Fibroblast of villous mesenchyme (primary cell): ENCODE results near the gene PTPRM. TPM values are rescaled to one million over a fixed set of nuclear protein-coding genes. Genes with fewer than 3 reads are reported as not detected.

Experiments
- DNase-seq: peaks from one replicate; pipeline ENCODE4 v3.0.0-alpha.2; 2010; ENCODE audit warnings: low read depth
- H3K4me3 ChIP-seq: 2 replicates; pipeline ENCODE4 v1.5.1; 2011; ENCODE audit warnings: low read depth, mild to moderate bottlenecking, low read length
- total RNA-seq: library from RNA; depleted of rRNA; stranded (reverse); fragments of >200 nt; gene quantifications from 2 replicates; pipeline ENCODE4 v1.2.3, GENCODE V29; 2012
- TF ChIP-seq, protein P1 (sequence below): IDR thresholded peaks from 2 replicates; pipeline ENCODE4 v1.5.1; 2012; ENCODE audit warnings: low read depth, mild to moderate bottlenecking, low read length; ENCODE audit not compliant: insufficient read depth

Gene PTPRM
- total RNA-seq, 1 donor, result 56.1 TPM

DNA sequence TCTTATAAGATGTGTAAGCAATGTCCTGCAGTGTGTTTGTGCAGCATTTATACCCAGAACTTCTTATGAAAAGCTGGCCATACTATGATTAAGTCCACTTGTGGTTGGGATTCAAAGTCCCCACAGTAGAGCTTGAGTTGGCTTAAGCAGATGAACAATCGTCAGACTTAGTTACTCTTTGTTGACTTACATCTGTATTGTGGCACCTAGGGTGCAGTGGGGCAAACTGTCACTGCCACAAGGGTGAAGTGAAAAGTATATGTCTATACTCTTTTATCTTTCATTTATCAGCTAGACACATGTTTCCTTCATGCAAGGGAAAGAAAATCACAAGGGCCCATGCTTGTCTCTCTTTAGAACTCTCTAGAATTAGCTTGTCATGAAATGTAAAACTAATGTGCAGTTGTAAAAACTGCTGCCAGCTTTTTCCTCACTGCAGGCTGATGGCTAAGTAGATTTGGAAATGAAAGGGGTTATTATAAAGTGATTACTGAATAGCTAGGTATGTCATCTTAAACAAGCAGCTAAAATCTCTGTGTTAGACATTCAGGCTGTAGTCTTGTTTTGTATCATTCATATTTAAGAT is 474.5 kb downstream of the PTPRM start:
- TF ChIP-seq, protein P1, sequence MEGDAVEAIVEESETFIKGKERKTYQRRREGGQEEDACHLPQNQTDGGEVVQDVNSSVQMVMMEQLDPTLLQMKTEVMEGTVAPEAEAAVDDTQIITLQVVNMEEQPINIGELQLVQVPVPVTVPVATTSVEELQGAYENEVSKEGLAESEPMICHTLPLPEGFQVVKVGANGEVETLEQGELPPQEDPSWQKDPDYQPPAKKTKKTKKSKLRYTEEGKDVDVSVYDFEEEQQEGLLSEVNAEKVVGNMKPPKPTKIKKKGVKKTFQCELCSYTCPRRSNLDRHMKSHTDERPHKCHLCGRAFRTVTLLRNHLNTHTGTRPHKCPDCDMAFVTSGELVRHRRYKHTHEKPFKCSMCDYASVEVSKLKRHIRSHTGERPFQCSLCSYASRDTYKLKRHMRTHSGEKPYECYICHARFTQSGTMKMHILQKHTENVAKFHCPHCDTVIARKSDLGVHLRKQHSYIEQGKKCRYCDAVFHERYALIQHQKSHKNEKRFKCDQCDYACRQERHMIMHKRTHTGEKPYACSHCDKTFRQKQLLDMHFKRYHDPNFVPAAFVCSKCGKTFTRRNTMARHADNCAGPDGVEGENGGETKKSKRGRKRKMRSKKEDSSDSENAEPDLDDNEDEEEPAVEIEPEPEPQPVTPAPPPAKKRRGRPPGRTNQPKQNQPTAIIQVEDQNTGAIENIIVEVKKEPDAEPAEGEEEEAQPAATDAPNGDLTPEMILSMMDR, result no peak
- DNase-seq, result no peak
- no peak overlapping the region for H3K4me3 ChIP-seq

DNA sequence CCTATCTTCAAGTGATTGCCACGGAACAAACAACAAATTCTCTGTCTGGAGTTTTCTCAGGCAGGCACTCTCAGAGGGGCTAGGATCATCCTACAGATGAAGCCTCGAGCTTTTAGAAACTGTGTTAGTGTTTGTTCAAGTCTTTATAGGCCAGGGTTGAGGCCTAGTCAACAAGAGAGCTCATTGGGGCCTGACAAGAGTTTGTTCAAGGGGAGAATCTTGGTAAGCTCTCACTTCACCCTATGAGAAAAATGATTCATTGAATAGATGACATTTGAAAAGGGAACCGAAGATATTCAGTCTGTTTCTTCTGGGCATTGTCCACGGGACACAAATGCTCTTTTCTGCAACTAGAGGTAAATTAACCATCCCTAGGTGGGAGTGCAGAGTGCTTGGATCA is 476.9 kb downstream of the PTPRM start:
- no peak overlapping the region for H3K4me3 ChIP-seq
- DNase-seq, result no peak
- TF ChIP-seq, protein P1, result no peak

DNA sequence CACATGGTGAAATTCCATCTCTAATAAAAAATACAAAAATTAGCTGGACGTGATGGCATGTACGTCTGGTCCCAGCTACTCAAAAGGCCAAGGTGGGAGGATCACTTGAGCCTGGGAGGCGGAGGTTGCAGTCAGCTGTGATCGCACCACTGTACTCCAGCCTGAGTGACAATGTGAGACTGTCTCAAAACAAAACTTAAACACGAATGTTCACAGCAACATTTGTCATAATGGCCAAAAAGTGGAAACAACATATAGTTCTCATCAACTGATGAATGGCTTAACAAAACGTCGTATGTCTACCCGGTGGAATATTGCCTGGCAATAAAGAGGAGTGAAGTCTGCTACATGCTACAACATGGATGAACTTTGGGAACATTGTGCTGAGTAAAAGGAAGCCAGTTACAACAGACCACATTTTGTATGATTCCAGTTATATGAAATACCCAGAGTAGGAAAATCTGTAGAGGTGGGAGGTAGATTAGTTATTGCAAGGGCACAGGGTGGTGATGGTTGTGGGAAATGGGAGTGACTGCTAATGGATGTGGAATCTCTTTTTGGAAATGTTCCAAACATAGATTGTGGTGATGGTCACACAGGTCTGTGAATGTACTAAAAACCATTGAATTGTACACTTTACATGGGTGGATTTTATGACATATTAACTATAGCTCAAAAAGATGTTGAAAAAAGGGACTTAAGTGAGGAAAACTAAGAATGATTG is 478.2 kb downstream of the PTPRM start:
- no peak for DNase-seq
- no peak overlapping the region for H3K4me3 ChIP-seq
- TF ChIP-seq, protein P1, result no peak

DNA sequence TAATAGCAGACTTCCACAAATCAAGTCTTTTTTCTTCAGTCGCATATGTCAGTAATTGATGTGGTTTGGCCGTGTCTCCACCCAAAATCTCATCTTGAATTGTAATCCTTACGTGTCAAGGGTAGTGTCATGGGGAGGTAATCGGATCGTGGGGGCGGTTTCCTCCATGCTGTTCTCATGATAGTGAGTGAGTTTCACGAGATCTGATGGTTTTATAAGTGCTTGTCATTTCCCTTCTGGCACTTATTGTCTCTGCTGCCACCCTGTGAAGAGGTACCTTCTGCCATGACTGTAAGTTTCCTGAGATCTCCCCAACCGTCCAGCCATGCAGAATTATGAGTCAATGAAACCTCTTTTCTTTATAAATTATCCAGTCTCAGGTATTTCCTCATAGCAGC is 478.8 kb downstream of the PTPRM start:
- TF ChIP-seq, protein P1, result no peak
- DNase-seq, result no peak

DNA sequence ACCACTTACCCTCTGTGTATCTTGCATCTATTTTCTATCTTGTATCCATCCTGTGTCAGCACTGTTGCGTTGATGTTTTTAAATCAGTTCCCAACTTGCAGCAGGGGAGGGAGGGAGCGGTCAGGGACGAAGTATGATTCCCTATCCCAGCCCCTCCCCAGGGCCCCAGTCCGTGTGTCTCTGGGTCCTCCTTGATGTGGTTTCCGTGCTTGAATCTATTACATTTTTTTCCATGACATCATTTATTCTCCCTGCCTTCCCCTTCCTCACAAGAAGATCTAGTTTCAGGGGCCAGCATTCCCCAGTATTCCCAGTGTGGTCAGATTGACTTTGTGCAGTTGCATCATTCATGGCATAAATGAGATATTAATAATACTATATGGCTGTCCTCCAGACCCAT is 479.3 kb downstream of the PTPRM start:
- no peak for DNase-seq
- H3K4me3 ChIP-seq, result no peak overlapping the region
- TF ChIP-seq, protein P1, result no peak

More for the DNA sequence above, 478.8 kb downstream of the PTPRM start:
- H3K4me3 ChIP-seq, result no peak overlapping the region

DNA sequence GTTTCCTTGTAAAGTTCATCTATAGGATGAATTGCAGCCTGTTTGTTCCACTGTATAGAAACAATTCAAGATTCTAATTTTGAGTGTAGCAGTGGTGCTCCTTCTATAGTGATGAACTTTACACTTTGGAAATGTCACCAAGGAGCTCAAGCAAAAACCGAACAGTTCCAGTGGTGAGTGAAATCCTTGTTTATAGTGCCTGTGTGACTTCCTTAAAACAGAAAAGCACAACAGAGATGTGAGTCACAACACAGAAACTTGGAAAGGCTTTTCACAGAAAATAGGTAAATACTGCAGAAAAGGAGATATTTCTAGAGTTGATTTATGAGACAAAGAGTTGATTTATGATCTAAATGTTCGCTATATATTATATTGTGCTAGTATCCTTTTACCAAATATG is 482.0 kb downstream of the PTPRM start:
- no peak overlapping the region for H3K4me3 ChIP-seq
- TF ChIP-seq, protein P1, result no peak
- DNase-seq, result peak; percentile 36
